Suprapubic skin (tissue), 4 donors: ENCODE data around the gene KSR2.

Experiments
- CTCF ChIP-seq, 2 donors: fragments of 200-600 bp in 1 of 2; fragments of 450-650 bp in 1 of 2; sonication (generic) in 1 of 2; IDR thresholded peaks; one replicate each; pipeline ENCODE4 v1.5.1; 2016 to 2019; ENCODE audit warnings: antibody characterized with exemption in 2 of 2, mild to moderate bottlenecking in 1 of 2, moderate library complexity in 1 of 2
- POLR2A ChIP-seq, 2 donors: fragments of 450-650 bp; IDR thresholded peaks; one replicate each; pipeline ENCODE4 v1.6.1; 2017; ENCODE audit warnings: antibody characterized with exemption in 2 of 2, mild to moderate bottlenecking in 2 of 2, moderate library complexity in 2 of 2
- POLR2AphosphoS5 ChIP-seq, 3 donors: sonication (generic); formaldehyde crosslinking; IDR thresholded peaks; one replicate each; pipeline ENCODE4 v1.6.1; 2017; ENCODE audit warnings: antibody characterized with exemption in 3 of 3

GRCh38 chr12:117762143-117762542 lies 206.6 kb downstream of the KSR2 start:
- TF ChIP-seq CTCF (IDR thresholded peaks at IDR 0.05) (no peak), POLR2AphosphoS5 (IDR thresholded peaks at IDR 0.05) (no peak), POLR2A (IDR thresholded peaks at IDR 0.05) (no peak)
